B cell (primary cell): ENCODE results near the gene B4GALT1. TPM values are rescaled to one million over a fixed set of nuclear protein-coding genes. Genes with fewer than 3 reads are reported as not detected.
A peak's percentile ranks its signal among the peaks of the same experiment; 100 is the strongest.

ENCODE experiments used
- ATAC-seq: fragments of 200-7000 bp; cut with Tn5 transposase; one replicate; pipeline ENCODE4 v1.10.0; 2021; ENCODE audit warnings: low read depth, mild to moderate bottlenecking, moderate number of reproducible peaks, moderate library complexity
- CTCF ChIA-PET: fragments of 350-600 bp; sonication (Branson Sonifier 250); formaldehyde crosslinking; loops from one replicate; lab custom pipeline; 2021; ENCODE audit warnings: antibody characterized with exemption, inconsistent platforms; lab: Charles Lee
- POLR2A ChIA-PET: fragments of 350-600 bp; sonication (Branson Sonifier 250); formaldehyde crosslinking; loops from one replicate; lab custom pipeline; 2021; ENCODE audit warnings: antibody characterized with exemption; lab: Charles Lee
- DNase-seq: peaks from one replicate; pipeline ENCODE4 v3.0.0; 2013
- H2AFZ ChIP-seq: 2 replicates; pipeline ENCODE4 v1.6.1; 2012; ENCODE audit warnings: mild to moderate bottlenecking, low read depth, low read length; ENCODE audit not compliant: insufficient read depth, poor library complexity, severe bottlenecking
- H3K27ac ChIP-seq, 2 donors: 1 replicate in 1 of 2; 2 replicates in 1 of 2; pipeline ENCODE4 v1.5.1; 2012 to 2013; ENCODE audit warnings: low read length in 2 of 2, mild to moderate bottlenecking in 2 of 2, moderate library complexity in 1 of 2
- H3K27me3 ChIP-seq, 4 experiments: fragments of 200-600 bp in 1 of 4; sonication (generic) in 1 of 4; replicated peaks in 1 of 4; 1 replicate in 2 of 4; 2 replicates in 2 of 4; pipeline versions ENCODE4 v1.6.1 to v1.7.0; 2013 to 2016; ENCODE audit warnings: low read length in 3 of 4, mild to moderate bottlenecking in 2 of 4, mixed read lengths in 1 of 4, moderate library complexity in 1 of 4; ENCODE audit not compliant: insufficient read depth in 4 of 4, control insufficient read depth in 3 of 4; ENCODE audit errors: control extremely low read depth in 1 of 4
- H3K36me3 ChIP-seq, 2 experiments: replicated peaks in 1 of 2; 1 replicate in 1 of 2; 2 replicates in 1 of 2; pipeline versions ENCODE4 v1.6.1 to v1.7.1; 2013; ENCODE audit warnings: low read length in 1 of 2; ENCODE audit not compliant: insufficient read depth in 2 of 2, control insufficient read depth in 1 of 2; ENCODE audit errors: control extremely low read depth in 1 of 2, extremely low read depth in 1 of 2
- H3K4me1 ChIP-seq, 2 donors: fragments of 200-600 bp in 1 of 2; sonication (generic) in 1 of 2; 1 replicate in 1 of 2; 2 replicates in 1 of 2; pipeline versions ENCODE4 v1.5.1 to v1.6.1; 2013 to 2017; ENCODE audit warnings: low read length in 2 of 2; ENCODE audit not compliant: control insufficient read depth in 2 of 2, insufficient read depth in 2 of 2
- H3K4me2 ChIP-seq: replicated peaks from 2 replicates; pipeline ENCODE3; 2012; ENCODE audit warnings: mild to moderate bottlenecking, low read depth, low read length; ENCODE audit not compliant: poor library complexity, severe bottlenecking
- H3K4me3 ChIP-seq, 5 experiments: fragments of 200-600 bp in 1 of 5; sonication (generic) in 1 of 5; 1 replicate in 3 of 5; 2 replicates in 2 of 5; pipeline versions ENCODE4 v1.5.1 to v1.7.0; 2011 to 2016; ENCODE audit warnings: low read length in 4 of 5, mild to moderate bottlenecking in 4 of 5, low read depth in 2 of 5, control low read depth in 1 of 5, moderate library complexity in 1 of 5; ENCODE audit not compliant: insufficient read depth in 1 of 5; ENCODE audit errors: control extremely low read depth in 1 of 5, extremely low read depth in 1 of 5
- H3K79me2 ChIP-seq: fragments of 200-600 bp; sonication (generic); one replicate; pipeline ENCODE4 v1.6.0; 2016; ENCODE audit warnings: low read length; ENCODE audit not compliant: control insufficient read depth, insufficient read depth
- H3K9ac ChIP-seq: fragments of 200-600 bp; sonication (generic); 2 replicates; pipeline ENCODE4 v1.6.1; 2017; ENCODE audit warnings: mild to moderate bottlenecking, low read length, moderate library complexity
- H3K9me3 ChIP-seq, 3 donors: one replicate each; pipeline versions ENCODE4 v1.6.1 to v1.7.1; 2013; ENCODE audit warnings: low read length in 2 of 3; ENCODE audit not compliant: control insufficient read depth in 2 of 3, insufficient read depth in 1 of 3; ENCODE audit errors: control extremely low read depth in 1 of 3
- H4K20me1 ChIP-seq: 2 replicates; pipeline ENCODE4 v1.6.0; 2012; ENCODE audit warnings: mild to moderate bottlenecking, low read length; ENCODE audit not compliant: insufficient read depth, control insufficient read depth, poor library complexity, severe bottlenecking
- H3K27ac Mint-ChIP-seq: one replicate; pipeline ENCODE4 v1.8.0; 2021; ENCODE audit warnings: mixed read lengths
- H3K27me3 Mint-ChIP-seq: one replicate; pipeline ENCODE4 v1.8.0; 2021; ENCODE audit warnings: mixed read lengths
- H3K4me1 Mint-ChIP-seq: one replicate; pipeline ENCODE4 v1.8.0; 2021; ENCODE audit warnings: mixed read lengths
- H3K4me3 Mint-ChIP-seq: one replicate; pipeline ENCODE4 v1.8.0; 2021; ENCODE audit warnings: mixed read lengths
- H3K9me3 Mint-ChIP-seq: one replicate; pipeline ENCODE4 v1.8.0; 2022; ENCODE audit warnings: mixed read lengths; ENCODE audit not compliant: insufficient read depth
- EZH2 ChIP-seq: IDR thresholded peaks from 2 replicates; pipeline ENCODE4 v1.6.1; 2012; ENCODE audit warnings: borderline replicate concordance, low read depth, mild to moderate bottlenecking, moderate library complexity, low read length; ENCODE audit not compliant: insufficient read depth, poor library complexity, severe bottlenecking
- WGBS: methylation state at CpG from one replicate; pipeline ENCODE4 v1.1.5; 2013; ENCODE audit warnings: missing lambda C conversion rate; ENCODE audit not compliant: insufficient coverage; 5-methylcytosine and 5-hydroxymethylcytosine counted together
- intact Hi-C: fragments of 100-400 bp; cut with micrococcal nuclease; formaldehyde crosslinking; loops from one replicate; pipeline ENCODE4 v1.10.0; 2022
- polyA plus RNA-seq: library from polyadenylated mRNA; depleted of rRNA; stranded (reverse); fragments of >200 nt; gene quantifications from 2 replicates; pipeline ENCODE4 v1.2.3, GENCODE V29; 2012
- total RNA-seq, 2 donors: library from RNA; stranded (reverse); fragments of 120-200 nt in 1 of 2; gene quantifications; 1 replicate in 1 of 2; 2 replicates in 1 of 2; pipeline versions ENCODE4 v1.2.3 to v1.2.4, GENCODE V29; 2013 to 2022
- TF ChIP-seq, protein P1 (sequence below): fragments of 200-600 bp; IDR thresholded peaks from one replicate; pipeline ENCODE4 v1.8.0; 2022; ENCODE audit warnings: antibody characterized with exemption, mild to moderate bottlenecking

The B4GALT1 gene
- total and polyA plus RNA-seq, 2 donors (not counting 1 experiment from before 2014, with no cell fraction given): 49.2 to 201 TPM

GRCh38 chr9:33144551-33144950 is 22.6 kb downstream of the B4GALT1 start:
- TF ChIP-seq, protein P1, sequence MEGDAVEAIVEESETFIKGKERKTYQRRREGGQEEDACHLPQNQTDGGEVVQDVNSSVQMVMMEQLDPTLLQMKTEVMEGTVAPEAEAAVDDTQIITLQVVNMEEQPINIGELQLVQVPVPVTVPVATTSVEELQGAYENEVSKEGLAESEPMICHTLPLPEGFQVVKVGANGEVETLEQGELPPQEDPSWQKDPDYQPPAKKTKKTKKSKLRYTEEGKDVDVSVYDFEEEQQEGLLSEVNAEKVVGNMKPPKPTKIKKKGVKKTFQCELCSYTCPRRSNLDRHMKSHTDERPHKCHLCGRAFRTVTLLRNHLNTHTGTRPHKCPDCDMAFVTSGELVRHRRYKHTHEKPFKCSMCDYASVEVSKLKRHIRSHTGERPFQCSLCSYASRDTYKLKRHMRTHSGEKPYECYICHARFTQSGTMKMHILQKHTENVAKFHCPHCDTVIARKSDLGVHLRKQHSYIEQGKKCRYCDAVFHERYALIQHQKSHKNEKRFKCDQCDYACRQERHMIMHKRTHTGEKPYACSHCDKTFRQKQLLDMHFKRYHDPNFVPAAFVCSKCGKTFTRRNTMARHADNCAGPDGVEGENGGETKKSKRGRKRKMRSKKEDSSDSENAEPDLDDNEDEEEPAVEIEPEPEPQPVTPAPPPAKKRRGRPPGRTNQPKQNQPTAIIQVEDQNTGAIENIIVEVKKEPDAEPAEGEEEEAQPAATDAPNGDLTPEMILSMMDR: no peak
- no peak for TF ChIP-seq EZH2
- Histone ChIP-seq H3K4me2 (peak overlapping the region; percentile 50), H4K20me1 (peaks cover 15% of the 10 kb centered on the region), H3K36me3 (peaks cover 2 to 17% of the 10 kb centered on the region in 2 experiments), H3K9me3 (peaks cover 0 to 6% (median 0%) of the 10 kb centered on the region in 3 donors), H3K27ac (peak overlapping the region; percentile 87), H3K9ac (no peak overlapping the region), H3K27me3 (no peaks in the 10 kb centered on the region), H3K4me1 (peaks cover 97 to 98% of the 10 kb centered on the region in 2 donors), H3K4me3 (no peak overlapping the region), H2AFZ (no peak overlapping the region), H3K79me2 (peaks cover 100% of the 10 kb centered on the region)
- peaks cover 88% of the 10 kb centered on the region for H3K4me1 Mint-ChIP-seq
- no peak for DNase-seq
- intact Hi-C loops: loop anchor here (5.0 kb wide), 1 partner anchor 117 kb away; the partner anchor contains the start of gene DNAJA1
- H3K27me3 Mint-ChIP-seq: no peaks in the 10 kb centered on the region
- POLR2A ChIA-PET: interaction anchor here (0.6 to 7.3 kb wide), 4 partner anchors 11 to 77 kb away, joined by 3 to 44 read pairs (median 26); no protein-coding TSS in a partner anchor
- H3K27ac Mint-ChIP-seq: peak overlapping the region; percentile 94
- 83% methylated on average over 3 of the region's 3 CpGs for WGBS
- ATAC-seq: no peak
- H3K9me3 Mint-ChIP-seq: no peaks in the 10 kb centered on the region
- peak overlapping the region; percentile 70 for H3K4me3 Mint-ChIP-seq
- CTCF ChIA-PET: interaction anchor here (0.6 to 6.2 kb wide), 7 partner anchors 9 to 146 kb away, joined by 3 to 41 read pairs (median 4); partner anchors contain the start of gene NFX1

DNA sequence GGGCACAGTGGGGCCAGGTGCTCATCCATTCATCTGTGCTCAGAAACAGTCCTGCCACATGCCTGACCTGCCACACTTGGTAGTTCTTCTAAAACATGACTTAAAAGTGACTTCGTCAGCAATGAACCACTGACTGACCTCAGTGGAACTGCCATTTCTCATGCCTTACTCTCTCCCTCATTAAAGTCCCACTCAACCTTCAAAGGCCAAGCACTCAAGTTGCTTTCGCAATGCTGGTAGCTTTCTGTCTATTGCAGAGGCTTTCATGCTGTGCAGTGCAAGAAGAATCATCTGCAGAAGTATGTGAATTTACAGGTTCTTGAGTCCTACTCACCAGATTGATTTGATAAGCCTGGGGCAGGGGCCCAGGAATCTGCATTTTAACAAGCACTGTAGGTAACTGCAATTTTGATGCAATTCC is 23.9 kb downstream of the B4GALT1 start:
- peak; percentile 40 for DNase-seq
- Mint-ChIP-seq H3K27ac (peak overlapping the region; percentile 94), H3K4me1 (peaks cover 90% of the 10 kb centered on the region), H3K27me3 (no peaks in the 10 kb centered on the region), H3K9me3 (no peaks in the 10 kb centered on the region), H3K4me3 (peak overlapping the region; percentile 83)
- intact Hi-C loops: loop anchor here (1.0 to 5.0 kb wide), 4 partner anchors 10 to 116 kb away; partner anchors contain the start of gene DNAJA1
- POLR2A ChIA-PET: interaction anchor here (0.7 to 7.3 kb wide), 5 partner anchors 8 to 50 kb away, joined by 3 to 44 read pairs (median 7); partner anchors contain the start of gene B4GALT1
- 0% methylated on average over 1 of the region's 2 CpGs for WGBS
- ATAC-seq: peak; percentile 28
- Histone ChIP-seq H3K9ac (peak overlapping the region; percentile 32), H3K4me1 (peaks cover 99 to 100% of the 10 kb centered on the region in 2 donors), H3K27ac (peak overlapping the region; percentile 87), H3K27me3 (no peaks in the 10 kb centered on the region), H3K4me2 (peak overlapping the region; percentile 50), H3K79me2 (peaks cover 100% of the 10 kb centered on the region), H3K4me3 (peak overlapping the region in 1 of 5 experiments; percentile 42), H2AFZ (no peak overlapping the region), H4K20me1 (peaks cover 8% of the 10 kb centered on the region), H3K36me3 (peaks cover 2 to 16% of the 10 kb centered on the region in 2 experiments), H3K9me3 (peaks cover 0 to 6% (median 0%) of the 10 kb centered on the region in 3 donors)
- CTCF ChIA-PET: interaction anchor here (1.2 to 6.2 kb wide), 6 partner anchors 8 to 147 kb away, joined by 3 to 41 read pairs (median 5); partner anchors contain the start of gene NFX1
- TF ChIP-seq EZH2: no peak
- TF ChIP-seq, protein P1: no peak
